ENCODE measurements around the gene GLYR1.

GLYR1 gene

GRCh38 chr16:4864728-4865127 is 17.6 kb upstream of the GLYR1 start:
- DNase-seq: no peak
- Histone ChIP-seq H3K9me3 (no peaks in the 10 kb centered on the region), H3K4me3 (no peak overlapping the region), H3K4me1 (peaks cover 0 to 11% (median 0%) of the 10 kb centered on the region in 4 donors), H3K27ac (no peak overlapping the region), H3K27me3 (no peaks in the 10 kb centered on the region), H3K36me3 (peaks cover 29 to 60% (median 41%) of the 10 kb centered on the region in 3 donors)
- intact Hi-C loops (cut with DNase I; ENCODE audit: low total_unique reads): no loop called here
- no peak for TF ChIP-seq CTCF (IDR thresholded peaks at IDR 0.05)

GRCh38 chr16:4862639-4863038 is 15.6 kb upstream of the GLYR1 start:
- Histone ChIP-seq H3K36me3 (peaks cover 42 to 65% (median 54%) of the 10 kb centered on the region in 3 donors), H3K4me3 (no peak overlapping the region), H3K27me3 (no peaks in the 10 kb centered on the region), H3K9me3 (no peaks in the 10 kb centered on the region), H3K4me1 (peaks cover 0 to 11% (median 0%) of the 10 kb centered on the region in 4 donors), H3K27ac (no peak overlapping the region)
- TF ChIP-seq CTCF (IDR thresholded peaks at IDR 0.05): no peak
- intact Hi-C loops (cut with DNase I; ENCODE audit: low total_unique reads): no loop called here
- DNase-seq: no peak

- peaks cover 52 to 77% (median 72%) of the 10 kb centered on the region in 3 donors for H3K36me3 ChIP-seq
- H3K4me3 ChIP-seq: no peak overlapping the region
- H3K4me1 ChIP-seq: peaks cover 0 to 11% (median 0%) of the 10 kb centered on the region in 4 donors
- intact Hi-C loops (cut with DNase I; ENCODE audit: low total_unique reads): no loop called here
- TF ChIP-seq CTCF (IDR thresholded peaks at IDR 0.05): no peak
- DNase-seq: no peak
- H3K27ac ChIP-seq: no peak overlapping the region
- no peaks in the 10 kb centered on the region for H3K9me3 ChIP-seq
- H3K27me3 ChIP-seq: no peaks in the 10 kb centered on the region
Measured at GRCh38 chr16:4860727-4861342, 13.7 kb upstream of the GLYR1 start.

- no peak for TF ChIP-seq CTCF (IDR thresholded peaks at IDR 0.05)
- peaks cover 0 to 11% (median 0%) of the 10 kb centered on the region in 4 donors for H3K4me1 ChIP-seq
Measured at GRCh38 chr16:4859900-4860255, 12.8 kb upstream of the GLYR1 start.

GRCh38 chr16:4859190-4859899 is 12.3 kb upstream of the GLYR1 start:
- Histone ChIP-seq H3K9me3 (no peaks in the 10 kb centered on the region), H3K4me3 (no peak overlapping the region), H3K4me1 (peaks cover 0 to 8% (median 0%) of the 10 kb centered on the region in 4 donors), H3K36me3 (peaks cover 54 to 89% (median 86%) of the 10 kb centered on the region in 3 donors), H3K27ac (no peak overlapping the region), H3K27me3 (no peaks in the 10 kb centered on the region)
- DNase-seq: no peak
- TF ChIP-seq CTCF (IDR thresholded peaks at IDR 0.05): no peak
- intact Hi-C loops (cut with DNase I; ENCODE audit: low total_unique reads): no loop called here

More at GRCh38 chr16:4859900-4860255, 12.8 kb upstream of the GLYR1 start:
- H3K4me3 ChIP-seq: no peak overlapping the region
- no peaks in the 10 kb centered on the region for H3K27me3 ChIP-seq
- intact Hi-C loops (cut with DNase I; ENCODE audit: low total_unique reads): no loop called here
- DNase-seq: no peak
- H3K27ac ChIP-seq: no peak overlapping the region
- H3K9me3 ChIP-seq: no peaks in the 10 kb centered on the region
- H3K36me3 ChIP-seq: peaks cover 54 to 87% (median 82%) of the 10 kb centered on the region in 3 donors
